GM23338 (cell line): ENCODE measurements around the gene HAT1. TPM values are rescaled to one million over a fixed set of nuclear protein-coding genes. Genes with fewer than 3 reads are reported as not detected.
"Not testable (repeated sequence)": the region's sequence is repeated elsewhere in the genome, so short reads cannot be mapped to it uniquely, and the experiment has no call there.

Experiments used
- ATAC-seq: fragments of 200-7000 bp; cut with Tn5 transposase; 3 replicates; pipeline ENCODE4 v1.9.1; 2020
- DNase-seq: peaks from one replicate; pipeline ENCODE4 v3.0.0-alpha.2; 2015; ENCODE audit warnings: low spot score
- H2AFZ ChIP-seq: fragments of 200-600 bp; sonication (generic); 2 replicates; pipeline ENCODE4 v1.8.0; 2016; ENCODE audit warnings: antibody characterized with exemption, mild to moderate bottlenecking, moderate library complexity
- H3F3A ChIP-seq: fragments of 200-600 bp; sonication (generic); replicated peaks from 2 replicates; pipeline ENCODE4 v1.8.0; 2017; ENCODE audit warnings: antibody characterized with exemption, mixed run types, low read depth
- H3K27ac ChIP-seq: fragments of 200-600 bp; sonication (generic); 2 replicates; pipeline ENCODE4 v1.6.1; 2016; ENCODE audit warnings: low read depth
- H3K27me3 ChIP-seq: fragments of 200-600 bp; sonication (generic); 2 replicates; pipeline ENCODE4 v1.8.0; 2016; ENCODE audit warnings: mild to moderate bottlenecking, mixed run types, moderate library complexity; ENCODE audit not compliant: insufficient read depth
- H3K36me3 ChIP-seq: fragments of 200-600 bp; sonication (generic); 2 replicates; pipeline ENCODE4 v1.8.0; 2016; ENCODE audit warnings: mild to moderate bottlenecking; ENCODE audit not compliant: insufficient read depth
- H3K4me1 ChIP-seq: fragments of 200-600 bp; sonication (generic); 2 replicates; pipeline ENCODE4 v1.8.0; 2016; ENCODE audit warnings: mild to moderate bottlenecking, moderate library complexity; ENCODE audit not compliant: insufficient read depth
- H3K4me2 ChIP-seq: fragments of 200-600 bp; sonication (generic); 2 replicates; pipeline ENCODE4 v1.7.1; 2017; ENCODE audit warnings: mixed run types
- H3K4me3 ChIP-seq: fragments of 200-600 bp; sonication (generic); 2 replicates; pipeline ENCODE4 v1.6.1; 2016; ENCODE audit warnings: mixed run types
- H3K79me2 ChIP-seq: fragments of 200-600 bp; sonication (generic); replicated peaks from 2 replicates; pipeline ENCODE4 v1.8.0; 2017; ENCODE audit warnings: mild to moderate bottlenecking; ENCODE audit not compliant: insufficient read depth
- H3K9me2 ChIP-seq: fragments of 200-600 bp; sonication (generic); 2 replicates; pipeline ENCODE4 v1.8.0; 2017; ENCODE audit not compliant: insufficient read depth
- H4K20me1 ChIP-seq: fragments of 200-600 bp; sonication (generic); replicated peaks from 2 replicates; pipeline ENCODE4 v1.8.0; 2017; ENCODE audit warnings: mild to moderate bottlenecking; ENCODE audit not compliant: insufficient read depth
- H3K27ac Mint-ChIP-seq: 2 replicates; pipeline ENCODE4 v1.8.0; 2020; ENCODE audit warnings: inconsistent platforms, mild to moderate bottlenecking, moderate library complexity, mixed read lengths
- H3K27me3 Mint-ChIP-seq: 3 replicates; pipeline ENCODE4 v1.8.0; 2022; ENCODE audit warnings: low read depth, mild to moderate bottlenecking, moderate library complexity, mixed read lengths, inconsistent platforms; ENCODE audit not compliant: insufficient read depth, poor library complexity
- H3K36me3 Mint-ChIP-seq: 3 replicates; pipeline ENCODE4 v1.8.0; 2021; ENCODE audit warnings: low read depth, mild to moderate bottlenecking, inconsistent platforms, moderate library complexity, mixed read lengths
- H3K4me1 Mint-ChIP-seq: 3 replicates; pipeline ENCODE4 v1.8.0; 2020; ENCODE audit warnings: mild to moderate bottlenecking, inconsistent platforms, mixed read lengths
- H3K4me3 Mint-ChIP-seq: 3 replicates; pipeline ENCODE4 v1.8.0; 2021; ENCODE audit warnings: moderate library complexity, mild to moderate bottlenecking, inconsistent platforms, mixed read lengths
- H3K9me3 Mint-ChIP-seq: 3 replicates; pipeline ENCODE4 v1.8.0; 2020; ENCODE audit warnings: moderate library complexity, mild to moderate bottlenecking, inconsistent platforms, mixed read lengths
- EZH2 ChIP-seq: fragments of 200-600 bp; sonication (generic); IDR thresholded peaks from one replicate; pipeline ENCODE4 v1.8.0; 2017; ENCODE audit warnings: antibody characterized with exemption, mild to moderate bottlenecking, low read depth; ENCODE audit not compliant: unreplicated experiment
- EZH2phosphoT487 ChIP-seq: fragments of 200-600 bp; sonication (generic); IDR thresholded peaks from one replicate; pipeline ENCODE4 v1.8.1; 2018; ENCODE audit warnings: antibody characterized with exemption; ENCODE audit not compliant: unreplicated experiment
- NANOG ChIP-seq: IDR thresholded peaks from 2 replicates; pipeline ENCODE4 v1.6.1; 2016; ENCODE audit warnings: antibody characterized with exemption, borderline replicate concordance
- REST ChIP-seq: IDR thresholded peaks from one replicate; pipeline ENCODE4 v1.6.1; 2018; ENCODE audit warnings: antibody characterized with exemption; ENCODE audit not compliant: unreplicated experiment
- STAT1 ChIP-seq: IDR thresholded peaks from one replicate; pipeline ENCODE4 v1.6.1; 2016; ENCODE audit warnings: antibody characterized with exemption; ENCODE audit not compliant: unreplicated experiment
- ZNF331 ChIP-seq: fragments of 250-450 bp; sonication (Bioruptor Pico); IDR thresholded peaks from 2 replicates; pipeline ENCODE4 v1.5.0; 2020; ENCODE audit warnings: low read depth, mild to moderate bottlenecking, moderate library complexity
- ZNF462 ChIP-seq: fragments of 250-450 bp; sonication (Bioruptor Pico); IDR thresholded peaks from 2 replicates; pipeline ENCODE4 v1.5.0; 2020; ENCODE audit warnings: mild to moderate bottlenecking, moderate library complexity
- polyA plus RNA-seq: library from polyadenylated mRNA; unstranded; fragments of >200 nt; fragmentation: Nextera tagmentation; extraction: Ambion mirVana; gene quantifications from 2 replicates; pipeline ENCODE4 v1.2.1, GENCODE V29; 2016
- total RNA-seq: library from RNA; depleted of rRNA; stranded (reverse); fragments of >200 nt; shearing (Covaris generic); gene quantifications from 2 replicates; pipeline ENCODE4 v1.2.3, GENCODE V29; 2014

HAT1 gene
- total and polyA plus RNA-seq, 2 experiments from 2014 or later, result 67.2 to 67.5 TPM

- peaks cover 13% of the 10 kb centered on the region for H3K4me1 Mint-ChIP-seq
- not testable (repeated sequence) for ATAC-seq, H3K27me3 Mint-ChIP-seq, H3K4me1 ChIP-seq, H3K36me3 ChIP-seq, H3K9me2 ChIP-seq, H3K9me3 Mint-ChIP-seq, H3K79me2 ChIP-seq, H3K27ac ChIP-seq, H4K20me1 ChIP-seq, H3F3A ChIP-seq, DNase-seq, H3K4me3 ChIP-seq, H3K27ac Mint-ChIP-seq, H3K4me2 ChIP-seq, H2AFZ ChIP-seq, H3K36me3 Mint-ChIP-seq, H3K4me3 Mint-ChIP-seq
- peaks cover 16% of the 10 kb centered on the region for H3K27me3 ChIP-seq
Observed at GRCh38 chr2:171997031-171997430, 74.8 kb downstream of the HAT1 start.

- no peaks in the 10 kb centered on the region for H3K4me1 ChIP-seq
- Mint-ChIP-seq H3K27me3 (peaks cover 7% of the 10 kb centered on the region), H3K9me3 (no peaks in the 10 kb centered on the region), H3K36me3 (no peaks in the 10 kb centered on the region), H3K4me3 (peak overlapping the region; percentile 90), H3K27ac (no peak overlapping the region), H3K4me1 (peaks cover 13% of the 10 kb centered on the region)
- no peaks in the 10 kb centered on the region for H3F3A ChIP-seq
- H3K27me3 ChIP-seq, result peaks cover 16% of the 10 kb centered on the region
- no peaks in the 10 kb centered on the region for H3K79me2 ChIP-seq
- H4K20me1 ChIP-seq, result no peaks in the 10 kb centered on the region
- H3K4me2 ChIP-seq, result peak overlapping the region; percentile 94
- H3K4me3 ChIP-seq, result peak overlapping the region; percentile 63
- 0 out of 2 replicates have a peak overlapping the region, but pooled peaks have one; percentile 51 for H3K27ac ChIP-seq
- ATAC-seq, result peak; percentile 4
- DNase-seq, result no peak
- peak overlapping the region; percentile 100 for H2AFZ ChIP-seq
- H3K36me3 ChIP-seq, result no peaks in the 10 kb centered on the region
- no peaks in the 10 kb centered on the region for H3K9me2 ChIP-seq
- no peak for TF ChIP-seq EZH2
- no peak for TF ChIP-seq ZNF462 (CRISPR knock-in tag)
- no peak for TF ChIP-seq NANOG
- TF ChIP-seq REST, result no peak
- no peak for TF ChIP-seq STAT1
- TF ChIP-seq ZNF331 (CRISPR knock-in tag), result no peak
- TF ChIP-seq EZH2phosphoT487, result no peak
Observed at GRCh38 chr2:171999161-171999560, 76.9 kb downstream of the HAT1 start.
